Posterior cingulate gyrus (tissue), 11 donors: Measurements from ENCODE around the gene PDK1.
"Not testable (repeated sequence)": the region's sequence is repeated elsewhere in the genome, so short reads cannot be mapped to it uniquely, and the experiment has no call there.

ENCODE experiments used
- DNase-seq, 10 donors: peaks; one replicate each; pipeline versions ENCODE4 v3.0.0 to v3.0.0-alpha.2; 2020 to 2021; ENCODE audit warnings: mixed read lengths in 3 of 10
- intact Hi-C: fragments of 100-400 bp; cut with DNase I; formaldehyde crosslinking; loops from one replicate; pipeline ENCODE4 v1.15.1; 2023

Gene PDK1

GRCh38 chr2:172551271-172551670, 4.6 kb upstream of the PDK1 start:
- intact Hi-C loops, result no loop called here
- no peak for DNase-seq

- intact Hi-C loops, result no loop called here
- no peak for DNase-seq
Measured at GRCh38 chr2:172552547-172553291, 3.2 kb upstream of the PDK1 start.

- no peak for DNase-seq
Measured at GRCh38 chr2:172554352-172555271, 1.3 kb upstream of the PDK1 start.

DNA sequence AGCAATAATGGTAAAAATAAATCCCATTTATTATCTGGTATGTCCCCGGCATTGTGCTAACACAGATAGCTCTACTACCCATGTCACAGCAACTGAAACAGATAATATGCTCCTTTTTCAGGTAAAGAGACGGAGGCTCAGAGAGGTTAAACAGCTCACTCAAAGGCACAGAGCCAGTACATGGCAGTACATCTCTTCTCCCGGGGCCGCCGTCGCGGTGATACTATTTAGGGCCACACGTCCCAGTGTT, 693 bp upstream of the PDK1 start:
- intact Hi-C loops, result no loop called here
- no peak for DNase-seq

More at GRCh38 chr2:172554352-172555271, 1.3 kb upstream of the PDK1 start:
- intact Hi-C loops, result no loop called here

DNA sequence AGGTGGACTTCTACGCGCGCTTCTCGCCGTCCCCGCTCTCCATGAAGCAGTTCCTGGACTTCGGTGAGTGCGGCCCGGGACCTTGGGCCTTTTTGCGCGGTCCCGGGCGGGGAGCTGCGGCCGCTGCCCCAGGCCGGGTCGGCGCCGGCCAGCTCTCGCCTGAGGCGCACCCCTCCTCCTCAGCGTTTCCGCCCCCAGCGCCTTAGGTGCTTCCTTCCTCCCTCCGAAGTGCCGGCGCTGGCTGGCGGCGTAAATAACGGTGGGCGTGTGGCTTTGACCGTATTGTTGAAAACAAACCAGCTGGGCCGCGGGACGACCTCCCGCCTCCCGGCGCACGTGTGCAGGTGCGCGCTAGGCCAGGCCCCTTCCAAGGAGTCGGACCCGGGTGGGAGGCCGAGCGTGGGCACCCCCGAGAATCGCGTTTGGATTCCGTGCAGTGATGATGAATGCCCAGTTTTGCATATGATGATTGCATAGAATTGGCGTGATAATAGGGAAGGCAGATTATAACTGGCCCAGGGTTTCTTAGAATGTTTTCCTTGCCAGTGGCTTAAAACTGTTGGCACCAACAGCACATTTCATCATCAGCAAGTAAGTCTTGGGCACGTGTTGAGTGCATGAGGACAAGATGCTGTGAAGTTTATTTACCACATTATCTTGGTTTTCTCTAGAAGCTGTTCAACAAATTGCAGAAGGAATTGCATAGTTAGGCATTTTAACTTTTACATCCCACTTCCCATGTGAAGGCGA, 569 bp downstream of the PDK1 start:
- intact Hi-C loops, result no loop called here
- DNase-seq, result peak in 9 of 10 donors; percentile 11 to 80 (median 42)

GRCh38 chr2:172558372-172558771, 2.5 kb downstream of the PDK1 start:
- intact Hi-C loops, result no loop called here
- no peak for DNase-seq

DNA sequence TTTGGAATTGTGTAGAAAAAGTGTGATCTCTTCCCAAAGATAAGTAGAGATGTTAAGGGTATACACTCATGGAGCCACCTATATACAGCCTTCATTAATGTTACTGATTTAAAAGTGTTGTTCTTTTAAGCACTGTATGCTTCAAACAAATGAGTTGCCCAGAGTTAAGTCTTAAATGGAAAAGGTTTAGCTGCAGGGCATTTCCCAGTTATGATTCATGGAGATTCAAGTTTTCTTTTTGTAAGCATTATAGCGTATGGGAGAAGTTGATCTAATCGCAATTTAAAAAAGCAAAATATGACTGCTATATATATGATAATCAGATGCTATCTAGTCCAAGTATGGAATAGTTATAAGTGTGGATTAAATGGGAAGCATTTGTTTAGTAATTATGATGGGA, 4.8 kb downstream of the PDK1 start:
- intact Hi-C loops, result no loop called here

GRCh38 chr2:172561270-172561669, 5.4 kb downstream of the PDK1 start:
- DNase-seq, result no peak
- intact Hi-C loops, result no loop called here

More for the DNA sequence above, 4.8 kb downstream of the PDK1 start:
- no peak for DNase-seq

GRCh38 chr2:172562298-172562697, 6.4 kb downstream of the PDK1 start:
- DNase-seq, result no peak
- intact Hi-C loops, result no loop called here

DNA sequence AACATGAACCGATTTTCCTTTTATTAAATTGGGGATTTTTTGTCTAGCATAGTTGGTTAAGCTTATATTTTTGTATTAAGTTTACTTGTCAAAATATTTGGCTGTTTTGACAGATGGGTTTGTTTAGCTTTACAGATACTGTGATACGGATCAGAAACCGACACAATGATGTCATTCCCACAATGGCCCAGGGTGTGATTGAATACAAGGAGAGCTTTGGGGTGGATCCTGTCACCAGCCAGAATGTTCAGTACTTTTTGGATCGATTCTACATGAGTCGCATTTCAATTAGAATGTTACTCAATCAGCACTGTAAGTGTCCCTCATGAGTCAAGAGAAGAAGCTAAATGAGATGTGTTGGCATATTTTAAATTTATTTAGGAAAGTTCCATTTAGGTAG, 8.5 kb downstream of the PDK1 start:
- no peak for DNase-seq
- intact Hi-C loops, result no loop called here

DNA sequence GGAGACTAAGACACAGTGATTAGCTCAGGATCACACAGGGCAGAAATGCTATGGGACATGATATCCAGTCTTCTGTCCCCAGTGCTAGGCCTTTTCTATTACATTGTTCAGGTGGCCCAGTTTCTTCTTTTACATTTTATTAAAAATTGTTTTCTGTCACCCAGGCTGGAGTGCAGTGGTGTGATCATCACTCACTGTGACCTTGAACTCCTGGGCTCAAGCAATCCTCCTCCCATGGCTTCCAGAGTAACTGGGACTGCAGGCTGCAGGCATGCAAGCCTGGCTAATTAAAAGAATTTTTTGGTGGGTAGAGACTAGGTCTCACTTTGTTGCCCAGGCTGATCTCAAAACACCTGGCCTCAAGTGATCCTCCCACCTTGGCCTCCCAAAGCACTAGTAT, 15.4 kb downstream of the PDK1 start:
- intact Hi-C loops, result no loop called here
- no peak for DNase-seq

GRCh38 chr2:172572981-172573380, 17.1 kb downstream of the PDK1 start:
- intact Hi-C loops, result no loop called here

GRCh38 chr2:172574965-172575364, 19.1 kb downstream of the PDK1 start:
- intact Hi-C loops, result no loop called here
- DNase-seq, result no peak

More at GRCh38 chr2:172572981-172573380, 17.1 kb downstream of the PDK1 start:
- DNase-seq, result no peak

DNA sequence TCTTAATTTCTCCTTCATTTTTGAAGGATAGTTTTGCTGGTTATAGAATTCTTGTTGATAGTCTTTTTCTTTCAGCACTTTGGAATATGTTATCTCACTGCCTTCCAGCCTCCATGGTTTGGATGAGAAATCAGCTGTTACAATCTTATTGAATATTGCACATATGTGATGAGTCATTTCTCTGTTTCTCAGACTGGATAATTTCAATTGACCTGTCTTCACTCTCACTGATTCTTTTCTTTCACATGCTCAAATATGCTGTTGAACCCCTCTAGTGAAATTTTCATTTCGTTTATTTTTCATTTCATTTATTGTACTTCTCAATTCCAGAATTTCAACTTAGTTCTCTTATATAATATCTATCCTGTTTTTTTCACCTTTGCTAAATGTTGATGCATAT, 22.2 kb downstream of the PDK1 start:
- DNase-seq, result no peak

GRCh38 chr2:172578860-172579512, 23.1 kb downstream of the PDK1 start:
- DNase-seq, result no peak
- intact Hi-C loops, result no loop called here

More for the DNA sequence above, 22.2 kb downstream of the PDK1 start:
- intact Hi-C loops, result no loop called here

DNA sequence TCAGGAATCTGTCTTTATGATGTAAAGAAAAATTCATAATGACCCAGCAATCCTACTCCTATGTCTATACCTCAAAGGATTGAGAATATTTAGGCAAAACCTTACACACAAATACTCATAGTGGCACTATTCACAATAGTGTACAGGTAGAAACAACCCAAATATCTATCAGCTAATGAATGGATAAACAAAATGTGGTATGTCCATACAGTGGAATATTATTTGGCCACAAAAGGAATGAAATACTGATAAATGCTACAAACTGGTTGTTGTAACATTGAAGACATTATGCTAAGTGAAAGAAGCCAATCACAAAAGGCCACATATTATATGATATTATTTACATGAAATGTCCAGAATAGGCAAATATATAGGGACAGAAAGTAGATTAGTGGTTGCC, 24.7 kb downstream of the PDK1 start:
- intact Hi-C loops, result no loop called here
- DNase-seq, result no peak

GRCh38 chr2:172582656-172583055, 26.8 kb downstream of the PDK1 start:
- intact Hi-C loops, result no loop called here

GRCh38 chr2:172586245-172586891, 30.5 kb downstream of the PDK1 start:
- intact Hi-C loops, result no loop called here
- DNase-seq, result no peak

More at GRCh38 chr2:172582656-172583055, 26.8 kb downstream of the PDK1 start:
- no peak for DNase-seq

- DNase-seq, intact Hi-C loops: not testable (repeated sequence)
Measured at GRCh38 chr2:172587231-172587630, 31.3 kb downstream of the PDK1 start.

DNA sequence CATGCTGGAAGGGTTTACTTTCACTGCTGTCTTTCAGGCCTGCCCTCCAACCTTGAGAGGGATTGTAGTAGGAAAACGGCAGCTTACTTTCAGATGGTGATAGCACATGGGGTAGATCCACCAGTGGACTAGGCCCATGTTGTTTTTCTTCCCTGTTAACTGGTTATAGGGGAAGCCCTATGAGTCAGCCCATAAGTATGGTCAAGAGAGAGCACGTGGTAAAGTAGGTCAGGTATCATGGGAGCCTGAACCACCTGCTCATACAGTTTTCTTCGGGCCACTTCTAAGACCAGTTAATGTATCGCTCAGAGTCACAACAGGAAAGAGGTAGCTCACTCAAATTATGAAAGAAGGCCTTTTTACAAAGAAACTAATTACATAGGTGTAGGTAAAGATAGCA, 33.0 kb downstream of the PDK1 start:
- intact Hi-C loops, result no loop called here
- DNase-seq, result no peak
